Aorta (tissue), 5 donors: ENCODE data around the gene AUTS2. TPM values are rescaled to one million over a fixed set of nuclear protein-coding genes. Genes with fewer than 3 reads are reported as not detected.

Experiments
- ATAC-seq: fragments of 200-7000 bp; cut with Tn5 transposase; one replicate; pipeline ENCODE4 v1.9.1; 2022; ENCODE audit warnings: moderate library complexity; ENCODE audit not compliant: low FRiP score
- DNase-seq, 2 donors: peaks; one replicate each; pipeline ENCODE4 v3.0.0-alpha.2; 2020
- H3K27ac ChIP-seq, 2 donors: one replicate each; pipeline ENCODE4 v1.5.1; 2013; ENCODE audit warnings: low read length in 2 of 2, mild to moderate bottlenecking in 2 of 2, moderate library complexity in 2 of 2, control low read depth in 1 of 2, inconsistent platforms in 1 of 2, low read depth in 1 of 2
- H3K27me3 ChIP-seq, 2 donors: one replicate each; pipeline ENCODE4 v1.6.1; 2013; ENCODE audit warnings: control low read depth in 1 of 2, low read length in 1 of 2, mild to moderate bottlenecking in 1 of 2, moderate library complexity in 1 of 2; ENCODE audit not compliant: insufficient read depth in 2 of 2, control insufficient read depth in 1 of 2
- H3K36me3 ChIP-seq, 2 donors: one replicate each; pipeline ENCODE4 v1.6.1; 2013; ENCODE audit warnings: control low read depth in 1 of 2, low read length in 1 of 2, mild to moderate bottlenecking in 1 of 2; ENCODE audit not compliant: insufficient read depth in 2 of 2, control insufficient read depth in 1 of 2
- H3K4me1 ChIP-seq, 2 donors: one replicate each; pipeline ENCODE4 v1.6.1; 2013; ENCODE audit warnings: low read length in 2 of 2, control low read depth in 1 of 2, mild to moderate bottlenecking in 1 of 2, moderate library complexity in 1 of 2; ENCODE audit not compliant: insufficient read depth in 2 of 2, control insufficient read depth in 1 of 2
- H3K4me3 ChIP-seq, 2 donors: one replicate each; pipeline ENCODE4 v1.5.1; 2013; ENCODE audit warnings: low read length in 2 of 2, control low read depth in 1 of 2, mild to moderate bottlenecking in 1 of 2
- H3K9me3 ChIP-seq: one replicate; pipeline ENCODE4 v1.6.1; 2013; ENCODE audit warnings: mild to moderate bottlenecking, low read length; ENCODE audit not compliant: control insufficient read depth
- WGBS, 2 donors: extraction: QIAGEN DNeasy Blood & Tissue Kit; methylation state at CpG; one replicate each; pipeline ENCODE4 v1.1.7; 2013; 5-methylcytosine and 5-hydroxymethylcytosine counted together
- intact Hi-C, 2 donors: fragments of 100-400 bp; cut with DNase I; formaldehyde crosslinking; loops; one replicate each; pipeline versions ENCODE4 v1.14.2 to v1.15.0; 2022
- polyA plus RNA-seq, 2 donors: library from polyadenylated mRNA; stranded (reverse); fragments of 200-250 nt; gene quantifications; one replicate each; pipeline ENCODE4 v1.2.3, GENCODE V29; 2013
- total RNA-seq, 2 donors: library from RNA; stranded (reverse); fragmentation: NEBNext Ultra II Directional; extraction: Animal tissue kit (Norgen Biotek cat#: 25700); gene quantifications; one replicate each; pipeline ENCODE4 v1.2.1, GENCODE V29; 2021
- donor health status: healthy with polysubstance abuse.
- donor health status: Bipolar disorder and iron deficiency.
- donor health status: DM: no; HTN: no; CAD: no.
- donor health status: DM: no; HTN: no; CAD: no.
- donor health status: DM: yes; HTN: yes; CAD: no.

Gene AUTS2
- total and polyA plus RNA-seq, 4 donors, result 3.9 to 102 (median 57.0) TPM

- H3K36me3 ChIP-seq, result no peaks in the 10 kb centered on the region
- no peaks in the 10 kb centered on the region for H3K9me3 ChIP-seq
- DNase-seq (no peak), ATAC-seq (no peak)
- H3K27ac ChIP-seq, result no peak overlapping the region
- H3K27me3 ChIP-seq, result no peaks in the 10 kb centered on the region
- no peak overlapping the region for H3K4me3 ChIP-seq
- H3K4me1 ChIP-seq, result no peaks in the 10 kb centered on the region
- intact Hi-C loops, result no loop called here
- WGBS, 2 donors, result 94% methylated on average over 6 of the region's 6 CpGs
Observed at GRCh38 chr7:69922026-69922803, 323.9 kb downstream of the AUTS2 start.

- H3K27ac ChIP-seq, result no peak overlapping the region
- H3K36me3 ChIP-seq, result no peaks in the 10 kb centered on the region
- H3K4me1 ChIP-seq, result no peaks in the 10 kb centered on the region
- H3K27me3 ChIP-seq, result no peaks in the 10 kb centered on the region
- ATAC-seq (no peak), DNase-seq (no peak)
- no peaks in the 10 kb centered on the region for H3K9me3 ChIP-seq
- 94 to 97% methylated on average over 10 of the region's 10 CpGs for WGBS, 2 donors
- H3K4me3 ChIP-seq, result no peak overlapping the region
- intact Hi-C loops, result no loop called here
Observed at GRCh38 chr7:69927461-69927860, 329.2 kb downstream of the AUTS2 start.

GRCh38 chr7:69928621-69929020 is 330.3 kb downstream of the AUTS2 start:
- no peaks in the 10 kb centered on the region for H3K4me1 ChIP-seq
- intact Hi-C loops, result no loop called here
- no peaks in the 10 kb centered on the region for H3K9me3 ChIP-seq
- ATAC-seq, result no peak
- no peak overlapping the region for H3K27ac ChIP-seq
- DNase-seq, result no peak
- H3K36me3 ChIP-seq, result no peaks in the 10 kb centered on the region
- no peaks in the 10 kb centered on the region for H3K27me3 ChIP-seq
- 92 to 95% methylated on average over 7 of the region's 7 CpGs for WGBS, 2 donors
- no peak overlapping the region for H3K4me3 ChIP-seq

- Histone ChIP-seq H3K36me3 (no peaks in the 10 kb centered on the region), H3K27ac (no peak overlapping the region), H3K27me3 (no peaks in the 10 kb centered on the region), H3K4me1 (no peaks in the 10 kb centered on the region), H3K4me3 (no peak overlapping the region), H3K9me3 (no peaks in the 10 kb centered on the region)
- WGBS, 2 donors, result 94% methylated on average over 2 of the region's 2 CpGs
- ATAC-seq (no peak), DNase-seq (no peak)
- intact Hi-C loops, result no loop called here
Observed at GRCh38 chr7:69929622-69930021, 331.3 kb downstream of the AUTS2 start.

- H3K4me1 ChIP-seq, result no peaks in the 10 kb centered on the region
- H3K9me3 ChIP-seq, result no peaks in the 10 kb centered on the region
- WGBS, 2 donors, result 59 to 69% methylated on average over 2 of the region's 2 CpGs
- no peaks in the 10 kb centered on the region for H3K27me3 ChIP-seq
- intact Hi-C loops, result no loop called here
- H3K27ac ChIP-seq, result no peak overlapping the region
- ATAC-seq, result no peak
- H3K4me3 ChIP-seq, result no peak overlapping the region
- H3K36me3 ChIP-seq, result no peaks in the 10 kb centered on the region
- no peak for DNase-seq
Observed at GRCh38 chr7:69932034-69932628, 333.9 kb downstream of the AUTS2 start.

GRCh38 chr7:69934144-69934903 is 336.0 kb downstream of the AUTS2 start:
- DNase-seq, result no peak
- H3K27ac ChIP-seq, result no peak overlapping the region
- no peaks in the 10 kb centered on the region for H3K9me3 ChIP-seq
- 83 to 86% methylated on average over 5 of the region's 5 CpGs for WGBS, 2 donors
- intact Hi-C loops, result no loop called here
- H3K27me3 ChIP-seq, result no peaks in the 10 kb centered on the region
- H3K36me3 ChIP-seq, result no peaks in the 10 kb centered on the region
- no peak overlapping the region for H3K4me3 ChIP-seq
- no peaks in the 10 kb centered on the region for H3K4me1 ChIP-seq
- ATAC-seq, result no peak

- WGBS, 2 donors, result 89 to 91% methylated on average over 2 of the region's 2 CpGs
- ATAC-seq (no peak), DNase-seq (no peak)
- H3K36me3 ChIP-seq, result no peaks in the 10 kb centered on the region
- no peaks in the 10 kb centered on the region for H3K27me3 ChIP-seq
- H3K4me1 ChIP-seq, result no peaks in the 10 kb centered on the region
- no peaks in the 10 kb centered on the region for H3K9me3 ChIP-seq
- intact Hi-C loops, result no loop called here
- no peak overlapping the region for H3K4me3 ChIP-seq
- H3K27ac ChIP-seq, result no peak overlapping the region
Observed at GRCh38 chr7:69935107-69935506, 336.8 kb downstream of the AUTS2 start.

- no peaks in the 10 kb centered on the region for H3K9me3 ChIP-seq
- intact Hi-C loops, result no loop called here
- DNase-seq (no peak), ATAC-seq (no peak)
- no peaks in the 10 kb centered on the region for H3K27me3 ChIP-seq
- no peak overlapping the region for H3K27ac ChIP-seq
- no peaks in the 10 kb centered on the region for H3K4me1 ChIP-seq
- WGBS, 2 donors, result 79 to 82% methylated on average over 4 of the region's 4 CpGs
- H3K36me3 ChIP-seq, result no peaks in the 10 kb centered on the region
- H3K4me3 ChIP-seq, result no peak overlapping the region
Observed at GRCh38 chr7:69937097-69937496, 338.8 kb downstream of the AUTS2 start.
